GM18867 (cell line): ENCODE measurements around the gene PRR4.

Experiments
- ATAC-seq: cut with Tn5 transposase; IDR thresholded peaks from one replicate; pipeline ENCODE4 v1.9.1; 2021; ENCODE audit warnings: mild to moderate bottlenecking, moderate library complexity; ENCODE audit not compliant: unreplicated experiment

The PRR4 gene

GRCh38 chr12:10802587-10802986 lies 46.7 kb downstream of the PRR4 start, which contains the start of gene TAS2R7:
TSS of gene TAS2R7 (minus strand) at chr12:10802627. CDS start at chr12:10802570, 57 bp downstream.
- ATAC-seq: no peak

- ATAC-seq: no peak
Measured at GRCh38 chr12:10801741-10802140, 47.5 kb downstream of the PRR4 start.
